ENCODE measurements around the gene ADGRF5.

Gene ADGRF5

DNA sequence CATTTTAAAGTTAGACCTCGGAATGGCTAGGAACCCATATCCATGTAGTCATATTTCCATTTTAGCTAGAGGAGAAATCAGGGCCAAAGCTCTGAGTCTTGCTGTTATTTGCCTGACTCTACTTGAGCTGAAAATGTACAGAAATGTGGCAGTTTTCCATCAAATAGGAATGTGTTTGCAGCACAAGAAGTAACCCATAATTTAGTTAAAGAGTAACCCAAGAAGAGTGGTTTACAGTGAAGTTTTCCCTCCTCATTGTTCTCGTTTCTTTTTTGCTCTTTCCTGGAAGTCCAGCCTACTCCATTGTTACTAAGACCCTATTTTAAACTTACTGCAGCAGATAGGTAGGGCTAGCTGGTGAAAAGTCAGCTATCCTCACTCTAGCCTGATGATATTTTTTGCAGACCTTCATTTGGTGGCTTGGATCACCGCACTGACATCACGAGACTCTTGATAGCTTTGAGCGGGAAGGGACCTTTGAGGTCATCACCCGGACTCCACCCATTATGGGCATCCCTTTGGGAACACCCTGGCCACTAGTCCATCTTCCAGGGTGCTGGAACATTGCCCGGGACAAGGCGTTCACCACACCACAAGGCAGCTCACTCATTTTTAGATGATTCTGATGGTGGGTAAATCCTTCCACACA, 28.0 kb upstream of the ADGRF5 start:
- H3K9me3 ChIP-seq (ENCODE audit: control insufficient read depth, insufficient read depth, low read length) = no peaks in the 10 kb centered on the region

GRCh38 chr6:46948699-46949098, 27.0 kb upstream of the ADGRF5 start:
- H3F3A ChIP-seq (ENCODE audit: control insufficient read depth, insufficient read depth) = no peaks in the 10 kb centered on the region
- H3K4me3 ChIP-seq (ENCODE audit: low read length) = no peak overlapping the region
- no peaks in the 10 kb centered on the region for H4K20me1 ChIP-seq (ENCODE audit: control insufficient read depth, insufficient read depth, low read depth, low read length)
- no peak overlapping the region for H3K4me2 ChIP-seq (ENCODE audit: low read length)
- no peaks in the 10 kb centered on the region for H3K79me2 ChIP-seq (ENCODE audit: control insufficient read depth, low read length)
- TF ChIP-seq, protein P1, sequence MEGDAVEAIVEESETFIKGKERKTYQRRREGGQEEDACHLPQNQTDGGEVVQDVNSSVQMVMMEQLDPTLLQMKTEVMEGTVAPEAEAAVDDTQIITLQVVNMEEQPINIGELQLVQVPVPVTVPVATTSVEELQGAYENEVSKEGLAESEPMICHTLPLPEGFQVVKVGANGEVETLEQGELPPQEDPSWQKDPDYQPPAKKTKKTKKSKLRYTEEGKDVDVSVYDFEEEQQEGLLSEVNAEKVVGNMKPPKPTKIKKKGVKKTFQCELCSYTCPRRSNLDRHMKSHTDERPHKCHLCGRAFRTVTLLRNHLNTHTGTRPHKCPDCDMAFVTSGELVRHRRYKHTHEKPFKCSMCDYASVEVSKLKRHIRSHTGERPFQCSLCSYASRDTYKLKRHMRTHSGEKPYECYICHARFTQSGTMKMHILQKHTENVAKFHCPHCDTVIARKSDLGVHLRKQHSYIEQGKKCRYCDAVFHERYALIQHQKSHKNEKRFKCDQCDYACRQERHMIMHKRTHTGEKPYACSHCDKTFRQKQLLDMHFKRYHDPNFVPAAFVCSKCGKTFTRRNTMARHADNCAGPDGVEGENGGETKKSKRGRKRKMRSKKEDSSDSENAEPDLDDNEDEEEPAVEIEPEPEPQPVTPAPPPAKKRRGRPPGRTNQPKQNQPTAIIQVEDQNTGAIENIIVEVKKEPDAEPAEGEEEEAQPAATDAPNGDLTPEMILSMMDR (IDR thresholded peaks at IDR 0.05; ENCODE audit: low read depth, low read length, poor library complexity, severe bottlenecking) = no peak
- TF ChIP-seq EZH2phosphoT487 (IDR thresholded peaks at IDR 0.05; ENCODE audit: borderline replicate concordance, low read length) = no peak
- H3K9me2 ChIP-seq (replicated peaks; ENCODE audit: control insufficient read depth, low read length) = no peaks in the 10 kb centered on the region
- no peaks in the 10 kb centered on the region for H3K9me3 ChIP-seq (ENCODE audit: control insufficient read depth, insufficient read depth, low read length)
- H3K27me3 ChIP-seq (ENCODE audit: control insufficient read depth, low read length) = no peaks in the 10 kb centered on the region
- no peaks in the 10 kb centered on the region for H3K36me3 ChIP-seq (ENCODE audit: control insufficient read depth, low read length)
- H3K27ac ChIP-seq (ENCODE audit: low read depth, low read length) = no peak overlapping the region
- no peaks in the 10 kb centered on the region for H3K4me1 ChIP-seq (ENCODE audit: control insufficient read depth, low read length)

More for the DNA sequence above, 28.0 kb upstream of the ADGRF5 start:
- Histone ChIP-seq H3K79me2 (ENCODE audit: control insufficient read depth, low read length) (no peaks in the 10 kb centered on the region), H3K27me3 (ENCODE audit: control insufficient read depth, low read length) (no peaks in the 10 kb centered on the region), H3K36me3 (ENCODE audit: control insufficient read depth, low read length) (no peaks in the 10 kb centered on the region), H3K4me3 (ENCODE audit: low read length) (no peak overlapping the region), H4K20me1 (ENCODE audit: control insufficient read depth, insufficient read depth, low read depth, low read length) (no peaks in the 10 kb centered on the region), H3K27ac (ENCODE audit: low read depth, low read length) (no peak overlapping the region), H3K4me1 (ENCODE audit: control insufficient read depth, low read length) (no peaks in the 10 kb centered on the region), H3F3A (ENCODE audit: control insufficient read depth, insufficient read depth) (no peaks in the 10 kb centered on the region), H3K9me2 (replicated peaks; ENCODE audit: control insufficient read depth, low read length) (no peaks in the 10 kb centered on the region), H3K4me2 (ENCODE audit: low read length) (no peak overlapping the region)
- TF ChIP-seq, protein P1 (IDR thresholded peaks at IDR 0.05; ENCODE audit: low read depth, low read length, poor library complexity, severe bottlenecking) = no peak
- no peak for TF ChIP-seq EZH2phosphoT487 (IDR thresholded peaks at IDR 0.05; ENCODE audit: borderline replicate concordance, low read length)

DNA sequence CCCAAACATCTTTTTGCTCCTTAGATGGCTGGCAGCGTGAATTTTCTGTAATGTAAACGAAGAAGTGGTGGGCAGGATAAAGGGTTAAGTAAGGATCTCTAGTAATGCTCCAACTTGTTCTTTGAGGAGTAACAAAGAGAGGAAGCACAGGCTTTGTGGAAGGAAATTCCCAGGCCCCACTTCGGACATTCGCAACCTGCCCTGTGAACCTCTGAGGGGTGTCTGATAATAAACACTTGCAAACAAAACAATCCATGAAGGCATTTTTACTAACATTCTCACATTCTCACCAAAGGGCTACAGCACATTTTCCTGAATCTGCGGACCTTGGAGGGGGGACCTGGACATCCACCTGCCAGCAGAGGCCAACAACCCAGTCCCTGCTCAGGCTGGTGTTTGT, 25.8 kb upstream of the ADGRF5 start:
- Histone ChIP-seq H3K36me3 (ENCODE audit: control insufficient read depth, low read length) (no peaks in the 10 kb centered on the region), H3K4me2 (ENCODE audit: low read length) (no peak overlapping the region), H3F3A (ENCODE audit: control insufficient read depth, insufficient read depth) (no peaks in the 10 kb centered on the region), H3K27ac (ENCODE audit: low read depth, low read length) (no peak overlapping the region), H3K9me3 (ENCODE audit: control insufficient read depth, insufficient read depth, low read length) (no peaks in the 10 kb centered on the region), H3K9me2 (replicated peaks; ENCODE audit: control insufficient read depth, low read length) (no peaks in the 10 kb centered on the region), H4K20me1 (ENCODE audit: control insufficient read depth, insufficient read depth, low read depth, low read length) (no peaks in the 10 kb centered on the region), H3K4me1 (ENCODE audit: control insufficient read depth, low read length) (no peaks in the 10 kb centered on the region), H3K79me2 (ENCODE audit: control insufficient read depth, low read length) (no peaks in the 10 kb centered on the region), H3K27me3 (ENCODE audit: control insufficient read depth, low read length) (no peaks in the 10 kb centered on the region), H3K4me3 (ENCODE audit: low read length) (no peak overlapping the region)
- TF ChIP-seq, protein P1 (IDR thresholded peaks at IDR 0.05; ENCODE audit: low read depth, low read length, poor library complexity, severe bottlenecking) = no peak
- TF ChIP-seq EZH2phosphoT487 (IDR thresholded peaks at IDR 0.05; ENCODE audit: borderline replicate concordance, low read length) = no peak
